Osteoblast (primary cell): ENCODE measurements around the gene EPHB2. TPM values are rescaled to one million over a fixed set of nuclear protein-coding genes. Genes with fewer than 3 reads are reported as not detected.

ENCODE experiments used
- DNase-seq: peaks from one replicate; pipeline ENCODE4 v3.0.0; 2011; ENCODE audit warnings: low spot score, mixed read lengths; ENCODE audit not compliant: insufficient read length; ENCODE audit errors: missing footprints
- H2AFZ ChIP-seq: 2 replicates; pipeline ENCODE4 v1.6.0; 2011; ENCODE audit warnings: mild to moderate bottlenecking, low read length
- H3K27ac ChIP-seq: 2 replicates; pipeline ENCODE4 v1.5.1; 2011; ENCODE audit warnings: mild to moderate bottlenecking, low read depth, low read length, moderate library complexity
- H3K27me3 ChIP-seq: 2 replicates; pipeline ENCODE4 v1.6.0; 2012; ENCODE audit warnings: mild to moderate bottlenecking, control low read depth, inconsistent platforms, low read length, moderate library complexity; ENCODE audit not compliant: insufficient read depth
- H3K36me3 ChIP-seq: 2 replicates; pipeline ENCODE4 v1.5.1; 2011; ENCODE audit warnings: mild to moderate bottlenecking, low read length, control low read depth, moderate library complexity; ENCODE audit not compliant: insufficient read depth
- H3K4me1 ChIP-seq: 2 replicates; pipeline ENCODE4 v1.5.1; 2011; ENCODE audit warnings: mild to moderate bottlenecking, low read length, control low read depth, moderate library complexity; ENCODE audit not compliant: insufficient read depth
- H3K4me2 ChIP-seq: 2 replicates; pipeline ENCODE4 v1.6.0; 2011; ENCODE audit warnings: mild to moderate bottlenecking, low read length; ENCODE audit not compliant: insufficient read depth
- H3K4me3 ChIP-seq: fragments of 200-600 bp; sonication (generic); 3 replicates; pipeline ENCODE4 v1.5.1; 2012; ENCODE audit warnings: mild to moderate bottlenecking, low read length, inconsistent platforms; ENCODE audit not compliant: insufficient read depth
- H3K79me2 ChIP-seq: 2 replicates; pipeline ENCODE4 v1.6.0; 2012; ENCODE audit warnings: mild to moderate bottlenecking, low read length, control low read depth, inconsistent platforms; ENCODE audit not compliant: insufficient read depth
- H3K9me3 ChIP-seq: 2 replicates; pipeline ENCODE4 v1.5.1; 2011; ENCODE audit warnings: low read depth, low read length, control low read depth
- H4K20me1 ChIP-seq: 2 replicates; pipeline ENCODE4 v1.6.0; 2012; ENCODE audit warnings: mild to moderate bottlenecking, low read length, control low read depth; ENCODE audit not compliant: insufficient read depth
- total RNA-seq: library from RNA; depleted of rRNA; stranded (reverse); fragments of >200 nt; gene quantifications from 2 replicates; pipeline ENCODE4 v1.2.3, GENCODE V29; 2012
- TF ChIP-seq, protein P1 (sequence below): IDR thresholded peaks from 2 replicates; pipeline ENCODE4 v1.5.1; 2011; ENCODE audit warnings: mild to moderate bottlenecking, low read depth, low read length, moderate library complexity; ENCODE audit errors: extremely low read depth

The EPHB2 gene
- total RNA-seq, 1 donor, result 8.7 TPM

DNA sequence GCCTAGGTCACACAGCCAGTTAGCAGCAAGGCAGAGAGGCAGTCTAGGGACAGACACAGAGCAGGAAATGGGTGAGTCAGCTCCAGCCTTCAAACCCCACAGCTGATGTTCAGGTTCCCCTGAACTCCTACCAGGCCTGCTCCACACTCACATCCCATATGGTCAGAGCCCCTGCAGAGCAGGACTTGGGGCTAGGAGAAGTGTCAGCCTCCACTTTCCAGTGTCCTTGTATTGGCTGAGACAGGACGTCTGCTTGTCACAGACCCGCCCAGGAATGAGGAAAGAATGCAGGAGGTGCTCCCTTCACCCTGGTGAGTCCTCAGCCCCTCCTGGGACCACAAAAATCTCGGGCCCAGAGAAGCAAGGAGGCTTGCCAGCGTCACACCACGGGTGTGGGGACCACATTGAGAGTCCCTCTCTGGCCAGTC is 169.5 kb downstream of the EPHB2 start:
- Histone ChIP-seq H3K4me2 (no peak overlapping the region), H3K4me1 (peaks cover 9% of the 10 kb centered on the region), H3K36me3 (no peaks in the 10 kb centered on the region), H3K27me3 (no peaks in the 10 kb centered on the region), H2AFZ (no peak overlapping the region), H3K79me2 (no peaks in the 10 kb centered on the region), H3K27ac (no peak overlapping the region), H3K4me3 (no peak overlapping the region), H4K20me1 (no peaks in the 10 kb centered on the region), H3K9me3 (no peaks in the 10 kb centered on the region)
- TF ChIP-seq, protein P1, sequence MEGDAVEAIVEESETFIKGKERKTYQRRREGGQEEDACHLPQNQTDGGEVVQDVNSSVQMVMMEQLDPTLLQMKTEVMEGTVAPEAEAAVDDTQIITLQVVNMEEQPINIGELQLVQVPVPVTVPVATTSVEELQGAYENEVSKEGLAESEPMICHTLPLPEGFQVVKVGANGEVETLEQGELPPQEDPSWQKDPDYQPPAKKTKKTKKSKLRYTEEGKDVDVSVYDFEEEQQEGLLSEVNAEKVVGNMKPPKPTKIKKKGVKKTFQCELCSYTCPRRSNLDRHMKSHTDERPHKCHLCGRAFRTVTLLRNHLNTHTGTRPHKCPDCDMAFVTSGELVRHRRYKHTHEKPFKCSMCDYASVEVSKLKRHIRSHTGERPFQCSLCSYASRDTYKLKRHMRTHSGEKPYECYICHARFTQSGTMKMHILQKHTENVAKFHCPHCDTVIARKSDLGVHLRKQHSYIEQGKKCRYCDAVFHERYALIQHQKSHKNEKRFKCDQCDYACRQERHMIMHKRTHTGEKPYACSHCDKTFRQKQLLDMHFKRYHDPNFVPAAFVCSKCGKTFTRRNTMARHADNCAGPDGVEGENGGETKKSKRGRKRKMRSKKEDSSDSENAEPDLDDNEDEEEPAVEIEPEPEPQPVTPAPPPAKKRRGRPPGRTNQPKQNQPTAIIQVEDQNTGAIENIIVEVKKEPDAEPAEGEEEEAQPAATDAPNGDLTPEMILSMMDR, result no peak
- DNase-seq, result peak; percentile 93

DNA sequence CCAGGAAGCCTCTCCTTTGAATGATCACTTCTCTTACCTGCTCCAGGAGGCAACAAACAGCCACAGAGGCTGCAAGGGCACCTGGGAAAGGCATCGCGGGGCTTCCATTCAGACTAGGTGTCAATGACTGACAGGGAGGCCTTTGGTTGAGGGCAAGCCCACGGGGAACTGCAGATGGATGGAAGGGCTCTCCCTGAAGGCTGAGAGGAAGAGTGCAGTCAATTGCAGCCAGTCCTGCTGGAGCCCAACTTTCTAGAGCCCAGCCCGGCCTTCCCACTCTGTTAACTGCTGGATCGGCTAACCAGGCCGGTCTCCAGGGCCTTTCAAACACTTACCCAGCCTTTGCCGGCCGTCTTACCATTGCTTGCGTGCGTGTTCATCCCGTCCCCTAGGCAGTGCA is 172.8 kb downstream of the EPHB2 start:
- no peak overlapping the region for H3K27ac ChIP-seq
- no peaks in the 10 kb centered on the region for H3K36me3 ChIP-seq
- no peak for DNase-seq
- H2AFZ ChIP-seq, result no peak overlapping the region
- H3K9me3 ChIP-seq, result no peaks in the 10 kb centered on the region
- H3K4me3 ChIP-seq, result no peak overlapping the region
- no peaks in the 10 kb centered on the region for H3K79me2 ChIP-seq
- H3K27me3 ChIP-seq, result no peaks in the 10 kb centered on the region
- no peak overlapping the region for H3K4me2 ChIP-seq
- TF ChIP-seq, protein P1, result no peak
- no peaks in the 10 kb centered on the region for H4K20me1 ChIP-seq
- H3K4me1 ChIP-seq, result no peaks in the 10 kb centered on the region

DNA sequence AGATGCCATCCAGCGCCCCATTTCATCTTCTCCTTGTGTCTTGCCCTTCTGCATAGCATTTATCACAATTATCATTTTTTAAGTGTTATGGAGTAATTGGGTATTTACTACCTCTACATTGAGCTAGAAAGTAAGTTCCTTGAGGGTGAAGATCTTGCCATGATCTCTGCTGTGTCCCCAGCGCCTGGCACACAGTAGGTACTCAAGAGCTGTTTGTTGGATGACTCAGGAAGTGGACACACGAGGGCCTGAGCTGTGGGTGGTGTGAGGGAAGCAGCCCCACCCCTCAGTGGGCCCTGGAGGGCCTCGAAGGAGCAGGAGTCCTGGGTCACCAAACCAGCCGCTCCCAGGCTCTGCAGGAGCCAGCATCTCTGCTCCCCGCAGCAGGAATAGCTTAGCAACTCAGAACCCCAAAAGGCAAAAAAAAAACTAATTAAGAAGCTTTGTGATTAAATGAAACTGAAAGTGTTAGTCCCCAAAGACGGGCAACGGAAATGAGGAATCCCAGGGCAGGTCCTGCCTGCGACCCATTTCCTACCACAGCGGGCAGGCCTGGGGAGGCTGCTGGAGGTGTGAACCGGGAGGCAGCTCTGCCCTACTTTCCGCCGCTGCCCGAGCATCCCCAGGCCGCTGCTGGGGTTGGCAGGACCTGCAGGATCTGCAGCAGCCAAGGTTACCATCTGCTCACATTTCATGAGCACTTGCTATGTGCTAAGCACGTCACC is 174.3 kb downstream of the EPHB2 start:
- Histone ChIP-seq H3K27ac (no peak overlapping the region), H3K79me2 (no peaks in the 10 kb centered on the region), H3K4me3 (no peak overlapping the region), H3K36me3 (no peaks in the 10 kb centered on the region), H2AFZ (no peak overlapping the region), H4K20me1 (no peaks in the 10 kb centered on the region), H3K27me3 (no peaks in the 10 kb centered on the region), H3K9me3 (no peaks in the 10 kb centered on the region), H3K4me1 (no peaks in the 10 kb centered on the region), H3K4me2 (no peak overlapping the region)
- TF ChIP-seq, protein P1, result no peak
- DNase-seq, result no peak

DNA sequence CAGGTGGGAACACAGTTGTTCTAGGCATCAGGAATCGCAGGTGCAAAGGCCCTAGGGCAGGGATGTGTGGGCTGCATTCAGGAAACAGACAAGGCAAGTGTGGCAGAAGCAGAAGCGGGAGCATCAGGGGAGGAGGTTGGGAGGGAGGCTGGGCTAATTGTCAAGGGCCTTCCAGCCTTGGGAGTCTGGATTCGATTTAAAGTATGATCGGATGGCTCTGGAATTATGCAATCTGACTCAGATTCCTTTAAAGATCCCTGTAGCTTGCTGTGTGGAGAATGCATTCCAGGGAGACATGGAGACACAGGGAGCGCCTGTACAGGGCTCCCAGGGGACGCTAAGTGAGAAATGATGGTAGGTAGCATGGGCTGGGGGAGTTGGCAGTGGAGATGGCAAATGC is 175.6 kb downstream of the EPHB2 start:
- Histone ChIP-seq H3K27me3 (no peaks in the 10 kb centered on the region), H4K20me1 (no peaks in the 10 kb centered on the region), H3K36me3 (no peaks in the 10 kb centered on the region), H3K79me2 (no peaks in the 10 kb centered on the region), H3K4me3 (no peak overlapping the region), H3K9me3 (no peaks in the 10 kb centered on the region), H3K4me1 (no peaks in the 10 kb centered on the region), H2AFZ (no peak overlapping the region), H3K27ac (no peak overlapping the region), H3K4me2 (no peak overlapping the region)
- peak; percentile 95 for DNase-seq
- TF ChIP-seq, protein P1, result no peak
